NCI-H128 (cell line): Measurements from ENCODE around the gene KIAA0930.

Experiments used
- DNase-seq: peaks from one replicate; lab custom pipeline; 2025; ENCODE audit not compliant: unreplicated experiment; lab: John Stamatoyannopoulos, UW

The KIAA0930 gene

GRCh38 chr22:45144916-45145315 lies 95.8 kb downstream of the KIAA0930 start:
- no peak for DNase-seq

- no peak for DNase-seq
Measured at GRCh38 chr22:45142376-45142775, 98.3 kb downstream of the KIAA0930 start.
